Liver (tissue), 3 donors: ENCODE data around the gene RBM47.

Experiments used
- ATF3 ChIP-seq: IDR thresholded peaks from 2 replicates; pipeline ENCODE4 v1.6.1; 2016; ENCODE audit warnings: antibody characterized with exemption
- CTCF ChIP-seq: fragments of 150-350 bp; IDR thresholded peaks from 2 replicates; pipeline ENCODE4 v1.5.1; 2017; ENCODE audit warnings: improper control_type of control experiment, low read depth, low read length; ENCODE audit not compliant: missing input control
- EGR1 ChIP-seq, 2 donors: IDR thresholded peaks; 2 replicates each; pipeline ENCODE4 v1.6.1; 2016 to 2018; ENCODE audit warnings: antibody characterized with exemption in 2 of 2, low read depth in 2 of 2
- GABPA ChIP-seq, 2 donors: IDR thresholded peaks in 1 of 2; conservative IDR thresholded peaks in 1 of 2; 2 replicates each; pipeline ENCODE4 v1.6.1; 2016; ENCODE audit warnings: antibody characterized with exemption in 2 of 2, mild to moderate bottlenecking in 1 of 2, moderate library complexity in 1 of 2
- HNF4A ChIP-seq, 2 donors: conservative IDR thresholded peaks; 2 replicates each; pipeline ENCODE4 v1.6.1; 2016; ENCODE audit warnings: antibody characterized with exemption in 2 of 2, mild to moderate bottlenecking in 2 of 2
- MAX ChIP-seq: IDR thresholded peaks from 2 replicates; pipeline ENCODE4 v1.6.1; 2016; ENCODE audit warnings: antibody characterized with exemption
- RAD21 ChIP-seq, 2 donors: IDR thresholded peaks; 2 replicates each; pipeline ENCODE4 v1.6.1; 2016; ENCODE audit warnings: antibody characterized with exemption in 2 of 2, mild to moderate bottlenecking in 2 of 2
- REST ChIP-seq: IDR thresholded peaks from 2 replicates; pipeline ENCODE4 v1.6.1; 2016; ENCODE audit warnings: antibody characterized with exemption, mild to moderate bottlenecking
- RXRA ChIP-seq, 2 donors: IDR thresholded peaks; 2 replicates each; pipeline ENCODE4 v1.6.1; 2017 to 2018; ENCODE audit warnings: antibody characterized with exemption in 2 of 2, mild to moderate bottlenecking in 1 of 2
- SP1 ChIP-seq: IDR thresholded peaks from 2 replicates; pipeline ENCODE4 v1.6.1; 2018; ENCODE audit warnings: antibody characterized with exemption, mild to moderate bottlenecking
- TAF1 ChIP-seq: conservative IDR thresholded peaks from 2 replicates; pipeline ENCODE4 v1.6.1; 2016; ENCODE audit warnings: antibody characterized with exemption, mild to moderate bottlenecking
- YY1 ChIP-seq: IDR thresholded peaks from 2 replicates; pipeline ENCODE4 v1.6.1; 2016; ENCODE audit warnings: antibody characterized with exemption, mild to moderate bottlenecking
- donor health status: healthy.
- donor health status: healthy.

GRCh38 chr4:40412388-40412787 lies 217.3 kb downstream of the RBM47 start:
- TF ChIP-seq CTCF (no peak), TAF1 (no peak), RAD21 (IDR thresholded peaks at IDR 0.05) (no peak), REST (no peak), RXRA (IDR thresholded peaks at IDR 0.05) (no peak), YY1 (no peak), ATF3 (no peak), SP1 (no peak), EGR1 (IDR thresholded peaks at IDR 0.05; ENCODE audit: low read depth in 2 of 2) (no peak), MAX (no peak), GABPA (IDR thresholded peaks at IDR 0.05 in 1 of 2, conservative IDR thresholded peaks at IDR 0.05 in 1 of 2) (no peak), HNF4A (conservative IDR thresholded peaks at IDR 0.05) (no peak)
